OCI-LY1 (cell line): ENCODE data around the gene EVL.

ENCODE experiments used
- CTCF ChIP-seq: fragments of 200-600 bp; sonication (generic), shearing (Covaris generic); IDR thresholded peaks from 2 replicates; pipeline ENCODE4 v1.5.1; 2017; ENCODE audit warnings: mild to moderate bottlenecking, antibody characterized with exemption, low read length, moderate library complexity, mixed read lengths
- EZH2 ChIP-seq: fragments of 200-600 bp; sonication (generic), shearing (Covaris generic); IDR thresholded peaks from 2 replicates; pipeline ENCODE4 v1.8.0; 2017; ENCODE audit warnings: borderline replicate concordance, mixed run types, mild to moderate bottlenecking, antibody characterized with exemption, low read length, moderate library complexity, mixed read lengths

DNA sequence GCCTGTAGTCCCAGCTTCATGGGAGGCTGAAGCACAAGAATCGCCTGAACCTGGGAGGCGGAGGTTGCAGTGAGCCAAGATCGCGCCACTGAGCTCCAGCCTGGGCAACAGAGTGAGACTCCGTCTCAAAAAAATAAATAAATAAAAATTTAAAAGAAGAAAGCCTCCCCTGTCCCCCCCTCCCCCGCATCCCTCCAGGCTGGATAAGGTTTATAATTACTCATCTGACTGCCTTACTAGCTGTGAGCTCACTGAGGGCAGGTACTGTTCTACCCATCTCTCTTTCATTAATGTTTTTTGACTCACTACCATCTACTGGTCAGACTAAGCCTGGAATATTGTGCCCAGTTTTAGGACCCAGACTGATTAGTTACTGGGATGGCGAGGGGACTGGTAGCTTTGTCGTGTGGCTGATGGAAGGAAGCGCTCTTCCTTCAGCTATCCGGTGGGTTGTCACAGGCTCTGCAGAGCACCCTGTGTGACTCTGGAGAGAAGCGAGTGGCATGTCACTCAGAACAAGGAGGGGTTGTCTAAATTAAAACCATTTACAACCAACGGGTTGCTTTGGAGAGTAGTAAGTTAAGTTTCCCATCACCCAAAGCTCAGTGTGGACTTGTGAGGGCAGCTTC, 16.9 kb downstream of the EVL start:
- TF ChIP-seq CTCF (no peak), EZH2 (no peak)
